ENCODE data around the gene FAM117A. TPM values are rescaled to one million over a fixed set of nuclear protein-coding genes. Genes with fewer than 3 reads are reported as not detected.

The FAM117A gene
- total and polyA plus RNA-seq, 2 donors (not counting 3 experiments of a cell fraction or from before 2014, with no cell fraction given): 12.2 to 24.1 TPM

DNA sequence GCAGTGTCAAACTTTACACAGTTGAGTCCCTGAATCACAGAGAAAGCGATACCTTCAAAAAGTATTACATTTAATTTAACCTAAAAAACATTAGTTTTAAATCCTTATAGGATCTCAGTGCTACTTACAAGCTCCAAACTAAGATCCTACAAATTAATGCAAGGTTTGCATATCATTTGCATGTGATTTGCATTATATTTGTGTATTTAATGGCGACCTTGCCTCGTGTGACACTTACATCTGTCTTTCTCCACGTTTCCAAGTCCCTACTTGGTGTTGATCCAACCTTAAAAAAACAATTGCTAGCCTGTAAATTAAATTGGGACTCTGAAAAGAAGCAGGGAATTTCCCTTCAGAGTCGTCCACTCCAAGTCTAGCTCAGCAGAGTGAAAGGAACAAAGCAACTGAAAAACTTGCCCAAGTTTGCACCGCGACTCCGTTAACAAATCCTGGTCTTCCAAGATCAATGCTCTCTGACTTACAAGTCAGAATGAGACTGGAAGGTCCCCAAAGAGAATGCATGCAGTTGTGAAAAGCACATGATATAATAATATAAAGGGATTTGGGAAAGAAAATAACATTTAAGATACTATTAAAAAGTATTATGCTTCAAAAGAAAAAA lies 739 bp upstream of the FAM117A start:
- no peaks in the 10 kb centered on the region for H3K36me3 ChIP-seq (ENCODE audit: control insufficient read depth in 2 of 2, extremely low read depth in 1 of 2, insufficient read depth in 2 of 2, low read length in 2 of 2)
- H3K9ac ChIP-seq (replicated peaks; ENCODE audit: extremely low read depth, insufficient read depth, low read length): no peak overlapping the region
- no peak for TF ChIP-seq FOS (IDR thresholded peaks at IDR 0.05; ENCODE audit: borderline replicate concordance, insufficient read depth, low read length)
- TF ChIP-seq JUN (IDR thresholded peaks at IDR 0.05; ENCODE audit: borderline replicate concordance, insufficient read depth, insufficient read length, low read depth): no peak
- TF ChIP-seq EZH2 (IDR thresholded peaks at IDR 0.05; ENCODE audit: borderline replicate concordance, low read depth, low read length, severe bottlenecking): no peak
- no peak for TF ChIP-seq POLR2A (IDR thresholded peaks at IDR 0.05; ENCODE audit: low read depth, low read length)
- no peak for TF ChIP-seq POLR2AphosphoS5 (IDR thresholded peaks at IDR 0.05; ENCODE audit: insufficient read depth, low read depth, low read length)
- TF ChIP-seq GATA2 (IDR thresholded peaks at IDR 0.05; ENCODE audit: insufficient read depth, insufficient read length, low read depth, low read length): no peak
- TF ChIP-seq, protein P1, sequence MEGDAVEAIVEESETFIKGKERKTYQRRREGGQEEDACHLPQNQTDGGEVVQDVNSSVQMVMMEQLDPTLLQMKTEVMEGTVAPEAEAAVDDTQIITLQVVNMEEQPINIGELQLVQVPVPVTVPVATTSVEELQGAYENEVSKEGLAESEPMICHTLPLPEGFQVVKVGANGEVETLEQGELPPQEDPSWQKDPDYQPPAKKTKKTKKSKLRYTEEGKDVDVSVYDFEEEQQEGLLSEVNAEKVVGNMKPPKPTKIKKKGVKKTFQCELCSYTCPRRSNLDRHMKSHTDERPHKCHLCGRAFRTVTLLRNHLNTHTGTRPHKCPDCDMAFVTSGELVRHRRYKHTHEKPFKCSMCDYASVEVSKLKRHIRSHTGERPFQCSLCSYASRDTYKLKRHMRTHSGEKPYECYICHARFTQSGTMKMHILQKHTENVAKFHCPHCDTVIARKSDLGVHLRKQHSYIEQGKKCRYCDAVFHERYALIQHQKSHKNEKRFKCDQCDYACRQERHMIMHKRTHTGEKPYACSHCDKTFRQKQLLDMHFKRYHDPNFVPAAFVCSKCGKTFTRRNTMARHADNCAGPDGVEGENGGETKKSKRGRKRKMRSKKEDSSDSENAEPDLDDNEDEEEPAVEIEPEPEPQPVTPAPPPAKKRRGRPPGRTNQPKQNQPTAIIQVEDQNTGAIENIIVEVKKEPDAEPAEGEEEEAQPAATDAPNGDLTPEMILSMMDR (IDR thresholded peaks at IDR 0.05; ENCODE audit: extremely low read depth in 1 of 2, insufficient read depth in 1 of 2, low read depth in 1 of 2, low read length in 2 of 2): no peak
- POLR2A ChIA-PET: interaction anchor here (0.6 to 2.9 kb wide), 20 partner anchors 10 to 302 kb away, joined by 3 to 39 read pairs (median 6); partner anchors contain the start of genes KAT7 and SLC35B1
- intact Hi-C loops (cut with micrococcal nuclease) (loop anchor here (1.0 kb wide), 3 partner anchors 11 to 56 kb away; partner anchors contain the start of gene KAT7), dilution Hi-C loops (cut with MboI; ENCODE audit: extremely low pct_ligation_motif_present, low sequenced_read_pairs) (no loop called here)
- H4K20me1 ChIP-seq (replicated peaks; ENCODE audit: control insufficient read depth, extremely low read depth, insufficient read depth, low read length): no peaks in the 10 kb centered on the region
- peak overlapping the region in 2 of 3 experiments; percentile 5 to 33 for H3K4me3 ChIP-seq (replicated peaks in 1 of 3; ENCODE audit: insufficient read depth in 1 of 3, low read depth in 1 of 3, low read length in 3 of 3)
- FAIRE-seq (no peak), DNase-seq (ENCODE audit: low read depth, low spot score) (no peak)
- H3K27ac ChIP-seq (ENCODE audit: insufficient read depth, low read depth, low read length): no peak overlapping the region
- BruUV-seq (replicated peaks): no TSS peak
- no peaks in the 10 kb centered on the region for H3K79me2 ChIP-seq (ENCODE audit: control insufficient read depth, insufficient read depth, low read length)
- H2AFZ ChIP-seq (ENCODE audit: low read depth, low read length): no peak overlapping the region
- H3K27me3 ChIP-seq (ENCODE audit: control insufficient read depth in 2 of 2, insufficient read depth in 2 of 2, low read length in 2 of 2): peaks cover 15 to 42% of the 10 kb centered on the region in 2 experiments
- H3K9me1 ChIP-seq (replicated peaks; ENCODE audit: control insufficient read depth, extremely low read depth, insufficient read depth, low read length): no peaks in the 10 kb centered on the region
- peak overlapping the region; percentile 92 for H3K4me2 ChIP-seq (ENCODE audit: insufficient read depth, low read length)
- no peaks in the 10 kb centered on the region for H3K9me3 ChIP-seq (replicated peaks; ENCODE audit: control insufficient read depth, insufficient read depth, low read length)
- peaks cover 14% of the 10 kb centered on the region for H3K4me1 ChIP-seq (ENCODE audit: control insufficient read depth, extremely low read depth, insufficient read depth, low read length)
- CTCF ChIA-PET: interaction anchor here (0.8 to 3.4 kb wide), 12 partner anchors 9 to 232 kb away, joined by 3 to 22 read pairs (median 5); partner anchors contain the start of genes KAT7 and SLC35B1

Measured in endothelial cell of umbilical vein (primary cell).